ENCODE results near the gene RSPRY1. TPM values are rescaled to one million over a fixed set of nuclear protein-coding genes. Genes with fewer than 3 reads are reported as not detected.

RSPRY1 gene
- total RNA-seq, 1 donor from 2014 or later = 46.6 TPM

GRCh38 chr16:57208926-57209325 is 22.8 kb downstream of the RSPRY1 start:
- Histone ChIP-seq H3F3A (ENCODE audit: low read depth) (peaks cover 3% of the 10 kb centered on the region), H3K4me1 (no peaks in the 10 kb centered on the region), H3K27ac (no peak overlapping the region), H2AFZ (replicated peaks) (no peak overlapping the region), H3K79me2 (ENCODE audit: low read depth) (peaks cover 1% of the 10 kb centered on the region), H3K36me3 (peaks cover 3% of the 10 kb centered on the region), H4K20me1 (ENCODE audit: low read depth) (no peaks in the 10 kb centered on the region), H3K9ac (no peak overlapping the region), H3K4me3 (no peak overlapping the region), H3K9me3 (ENCODE audit: low read depth) (no peaks in the 10 kb centered on the region), H3K4me2 (no peak overlapping the region), H3K27me3 (no peaks in the 10 kb centered on the region)
- peaks cover 29% of the 10 kb centered on the region for H3K36me3 Mint-ChIP-seq
- H3K4me3 Mint-ChIP-seq = no peak overlapping the region
- no peaks in the 10 kb centered on the region for H3K9me3 Mint-ChIP-seq
- TF ChIP-seq EZH2phosphoT487 (IDR thresholded peaks at IDR 0.05) (no peak), EZH2 (IDR thresholded peaks at IDR 0.05) (no peak), CTCF (IDR thresholded peaks at IDR 0.05) (no peak)
- DNase-seq (ENCODE audit: low spot score) = no peak
- H3K27ac Mint-ChIP-seq = no peak overlapping the region
- no peaks in the 10 kb centered on the region for H3K4me1 Mint-ChIP-seq
- no peaks in the 10 kb centered on the region for H3K27me3 Mint-ChIP-seq (ENCODE audit: insufficient read depth, low read depth)

GRCh38 chr16:57209780-57210179 is 23.7 kb downstream of the RSPRY1 start:
- Mint-ChIP-seq H3K9me3 (no peaks in the 10 kb centered on the region), H3K4me1 (no peaks in the 10 kb centered on the region), H3K27ac (no peak overlapping the region), H3K27me3 (ENCODE audit: insufficient read depth, low read depth) (no peaks in the 10 kb centered on the region), H3K4me3 (no peak overlapping the region), H3K36me3 (peaks cover 37% of the 10 kb centered on the region)
- Histone ChIP-seq H3K4me2 (no peak overlapping the region), H3K27me3 (no peaks in the 10 kb centered on the region), H3K27ac (no peak overlapping the region), H3K9me3 (ENCODE audit: low read depth) (no peaks in the 10 kb centered on the region), H3K4me1 (no peaks in the 10 kb centered on the region), H3K9ac (no peak overlapping the region), H3K4me3 (no peak overlapping the region), H4K20me1 (ENCODE audit: low read depth) (no peaks in the 10 kb centered on the region), H3K36me3 (peaks cover 3% of the 10 kb centered on the region), H3K79me2 (ENCODE audit: low read depth) (no peaks in the 10 kb centered on the region), H3F3A (ENCODE audit: low read depth) (no peaks in the 10 kb centered on the region), H2AFZ (replicated peaks) (no peak overlapping the region)
- no peak for DNase-seq (ENCODE audit: low spot score)
- no peak for TF ChIP-seq EZH2 (IDR thresholded peaks at IDR 0.05)
- no peak for TF ChIP-seq EZH2phosphoT487 (IDR thresholded peaks at IDR 0.05)
- no peak for TF ChIP-seq CTCF (IDR thresholded peaks at IDR 0.05)

GRCh38 chr16:57213462-57213861 is 27.3 kb downstream of the RSPRY1 start:
- H3K36me3 ChIP-seq = peaks cover 23% of the 10 kb centered on the region
- Mint-ChIP-seq H3K4me3 (no peak overlapping the region), H3K36me3 (peaks cover 56% of the 10 kb centered on the region), H3K9me3 (peaks cover 14% of the 10 kb centered on the region), H3K27me3 (ENCODE audit: insufficient read depth, low read depth) (no peaks in the 10 kb centered on the region), H3K27ac (no peak overlapping the region), H3K4me1 (no peaks in the 10 kb centered on the region)
- no peaks in the 10 kb centered on the region for H3K4me1 ChIP-seq
- TF ChIP-seq EZH2 (IDR thresholded peaks at IDR 0.05) (no peak), EZH2phosphoT487 (IDR thresholded peaks at IDR 0.05) (no peak), CTCF (IDR thresholded peaks at IDR 0.05) (no peak)
- H3K4me2 ChIP-seq = no peak overlapping the region
- no peaks in the 10 kb centered on the region for H4K20me1 ChIP-seq (ENCODE audit: low read depth)
- no peak for DNase-seq (ENCODE audit: low spot score)
- no peaks in the 10 kb centered on the region for H3K79me2 ChIP-seq (ENCODE audit: low read depth)
- no peak overlapping the region for H3K27ac ChIP-seq
- H3K4me3 ChIP-seq = no peak overlapping the region
- H3F3A ChIP-seq (ENCODE audit: low read depth) = no peaks in the 10 kb centered on the region
- H3K9me3 ChIP-seq (ENCODE audit: low read depth) = no peaks in the 10 kb centered on the region
- no peak overlapping the region for H3K9ac ChIP-seq
- no peak overlapping the region for H2AFZ ChIP-seq (replicated peaks)
- H3K27me3 ChIP-seq = no peaks in the 10 kb centered on the region

Measured in neural progenitor cell (in vitro differentiated cells).